GM19324 (cell line): Measurements from ENCODE around the gene DUT.
A peak's percentile ranks its signal among the peaks of the same experiment; 100 is the strongest.
"Not testable (repeated sequence)": the region's sequence is repeated elsewhere in the genome, so short reads cannot be mapped to it uniquely, and the experiment has no call there.

Experiments used
- ATAC-seq: cut with Tn5 transposase; IDR thresholded peaks from one replicate; pipeline ENCODE4 v1.9.1; 2021; ENCODE audit warnings: mild to moderate bottlenecking, moderate library complexity; ENCODE audit not compliant: unreplicated experiment, low FRiP score

Gene DUT

DNA sequence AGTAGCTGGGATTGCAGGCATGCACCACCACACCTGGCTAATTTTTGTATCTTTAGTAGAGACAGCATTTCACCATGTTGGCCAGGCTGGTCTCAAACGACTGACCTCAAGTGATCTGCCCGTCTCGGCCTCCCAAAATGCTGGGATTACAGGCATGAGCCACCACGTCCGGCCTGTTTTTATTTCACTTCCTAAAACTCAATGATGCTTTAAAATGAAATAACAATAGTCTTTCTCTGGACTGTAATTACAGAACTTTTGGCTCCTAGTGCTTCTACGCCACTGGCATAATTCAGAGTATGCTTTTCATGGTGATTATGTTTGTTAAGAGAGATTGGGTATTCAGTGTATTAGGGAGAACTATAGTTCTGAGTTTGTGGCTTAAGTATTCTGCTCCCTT lies 5.0 kb upstream of the DUT start:
- not testable (repeated sequence) for ATAC-seq

GRCh38 chr15:48330105-48330785 lies 984 bp upstream of the DUT start:
- ATAC-seq, result no peak

DNA sequence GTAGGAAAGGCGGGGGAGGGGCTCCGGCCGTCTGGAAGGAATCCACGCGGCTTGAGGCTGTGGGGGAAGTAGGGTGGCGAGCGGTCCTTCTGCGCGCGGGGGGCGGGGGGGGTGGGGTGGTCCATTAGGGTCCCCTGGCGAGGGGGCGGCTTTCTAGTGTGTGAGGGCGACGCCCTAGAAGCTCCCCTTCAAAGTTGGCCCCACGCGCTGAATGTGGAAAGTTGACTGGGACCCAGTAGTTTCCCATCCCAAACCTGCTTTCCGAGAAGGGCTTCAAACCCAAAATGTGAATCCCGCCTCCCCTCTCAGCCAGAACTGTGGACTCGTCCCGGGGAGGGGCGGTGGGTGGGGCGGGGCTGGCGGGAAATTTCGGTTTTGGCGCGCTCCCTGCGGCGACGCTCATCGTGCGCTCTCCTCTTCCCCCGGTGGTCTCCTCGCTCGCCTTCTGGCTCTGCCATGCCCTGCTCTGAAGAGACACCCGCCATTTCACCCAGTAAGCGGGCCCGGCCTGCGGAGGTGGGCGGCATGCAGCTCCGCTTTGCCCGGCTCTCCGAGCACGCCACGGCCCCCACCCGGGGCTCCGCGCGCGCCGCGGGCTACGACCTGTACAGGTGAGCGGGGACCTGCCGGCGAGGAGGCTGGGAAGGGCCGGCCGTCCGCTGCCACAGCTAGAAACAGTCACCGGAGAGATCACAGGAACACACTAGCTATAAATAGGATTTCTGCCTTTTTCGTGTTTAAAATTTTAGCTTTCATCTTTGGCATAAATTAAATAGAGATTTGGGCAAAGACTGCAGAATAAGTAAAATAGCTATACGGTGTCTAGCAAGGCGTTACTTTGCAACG lies 790 bp downstream of the DUT start:
- ATAC-seq, result peak; percentile 50

- ATAC-seq, result no peak
These were observed 1.4 kb downstream of the DUT start for GRCh38 chr15:48332642-48333034.

DNA sequence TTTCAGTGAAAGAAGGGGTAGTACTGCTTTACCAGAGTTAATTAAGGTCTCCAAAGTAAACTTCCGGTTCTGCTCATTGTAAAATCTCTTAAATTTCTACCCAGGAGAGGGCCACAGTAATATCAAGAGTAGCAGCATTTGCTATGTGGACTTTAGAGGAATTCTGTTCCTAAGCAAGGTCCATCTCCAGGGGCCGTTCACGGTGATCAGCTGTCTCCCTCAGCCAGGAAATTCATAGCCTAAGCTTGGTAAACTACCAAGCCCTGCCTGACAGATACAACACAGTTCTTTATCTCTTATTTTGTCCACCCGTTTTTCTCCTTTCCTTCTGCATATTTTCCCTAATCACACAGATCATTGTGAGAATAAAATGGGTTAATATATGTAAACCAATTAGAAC lies 2.3 kb downstream of the DUT start:
- ATAC-seq, result no peak

GRCh38 chr15:48334260-48334659 lies 3.0 kb downstream of the DUT start:
- no peak for ATAC-seq

DNA sequence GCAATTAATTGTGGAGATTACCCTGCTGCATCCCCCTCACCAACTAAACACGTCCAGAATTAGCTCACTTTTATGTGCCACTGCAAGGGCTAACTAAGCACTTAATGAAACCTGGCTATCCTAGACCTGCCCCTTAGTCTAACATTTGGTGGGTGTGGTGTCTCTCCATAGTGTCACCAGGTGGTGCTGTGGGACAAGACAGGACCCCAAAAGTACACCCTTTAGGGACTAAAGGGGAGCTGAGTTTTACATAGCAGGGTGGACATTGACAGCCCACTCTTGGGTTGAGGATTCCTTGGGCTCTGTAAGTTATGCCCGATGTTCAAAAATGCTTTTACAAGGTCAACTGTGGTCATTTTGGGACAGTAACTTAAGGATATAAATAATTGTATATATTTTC lies 5.7 kb downstream of the DUT start:
- no peak for ATAC-seq

GRCh38 chr15:48337607-48338006 lies 6.4 kb downstream of the DUT start:
- no peak for ATAC-seq

- ATAC-seq, result no peak
These were observed 8.9 kb downstream of the DUT start for GRCh38 chr15:48340111-48340510.

- ATAC-seq, result no peak
These were observed 12.6 kb downstream of the DUT start for GRCh38 chr15:48343865-48344264.

GRCh38 chr15:48345516-48345915 lies 14.3 kb downstream of the DUT start:
- no peak for ATAC-seq

DNA sequence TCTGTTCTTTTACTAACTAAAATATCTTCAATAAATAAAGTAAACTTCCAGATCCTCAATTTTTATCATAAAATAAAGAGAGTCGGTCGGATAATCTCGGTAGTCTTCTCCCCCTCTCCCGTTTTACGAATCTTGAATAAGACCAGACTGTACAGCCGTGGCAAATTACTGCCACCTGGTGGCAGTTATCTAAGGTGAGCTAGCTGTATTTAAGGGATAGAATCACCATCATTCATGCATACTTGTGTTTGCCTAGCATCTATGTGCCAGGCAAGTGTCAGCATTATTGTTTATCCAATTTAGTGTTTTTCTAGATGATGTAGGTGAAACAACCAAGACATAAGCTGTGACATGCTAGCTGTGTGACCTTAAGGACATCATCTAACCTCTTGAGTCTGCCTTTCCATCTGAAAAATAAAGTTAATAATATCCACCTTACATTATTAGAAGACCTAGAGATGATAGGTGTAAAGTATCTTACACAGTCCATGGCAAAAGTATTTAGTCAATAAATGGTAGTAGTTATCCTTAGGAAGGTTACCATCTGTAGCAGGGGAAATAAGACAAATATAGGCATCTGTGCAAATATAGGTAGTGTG lies 21.3 kb downstream of the DUT start:
- no peak for ATAC-seq

DNA sequence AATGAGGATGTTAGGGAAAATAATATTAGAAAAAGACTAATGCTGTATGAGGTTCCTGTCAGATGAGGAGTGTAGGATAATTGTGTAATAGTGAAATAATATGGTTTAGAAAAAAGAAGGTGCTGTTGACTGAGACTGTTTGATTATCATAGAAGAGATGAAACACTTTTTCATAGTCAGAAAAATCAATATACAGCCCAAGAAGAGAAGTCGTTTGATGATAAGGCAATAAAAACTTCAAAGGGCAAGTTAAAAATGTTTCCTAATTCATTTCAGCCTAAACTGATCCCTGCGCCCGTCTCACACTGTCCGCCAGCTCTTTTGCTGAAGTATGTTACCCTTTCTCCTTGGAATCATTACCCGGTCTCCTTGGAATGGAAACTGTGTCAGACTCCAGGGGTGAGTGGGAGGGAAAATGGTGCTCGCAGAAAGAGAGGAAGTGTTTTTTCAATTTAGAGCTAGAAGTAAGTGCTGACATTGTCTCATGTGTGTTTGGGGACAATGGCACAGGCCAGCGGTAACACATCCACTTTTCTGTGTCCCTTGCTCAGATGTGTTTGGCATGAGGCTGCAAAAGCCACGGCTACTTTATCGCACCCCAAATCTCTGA lies 23.6 kb downstream of the DUT start:
- ATAC-seq, result no peak

GRCh38 chr15:48355377-48355776 lies 24.1 kb downstream of the DUT start:
- peak; percentile 69 for ATAC-seq

DNA sequence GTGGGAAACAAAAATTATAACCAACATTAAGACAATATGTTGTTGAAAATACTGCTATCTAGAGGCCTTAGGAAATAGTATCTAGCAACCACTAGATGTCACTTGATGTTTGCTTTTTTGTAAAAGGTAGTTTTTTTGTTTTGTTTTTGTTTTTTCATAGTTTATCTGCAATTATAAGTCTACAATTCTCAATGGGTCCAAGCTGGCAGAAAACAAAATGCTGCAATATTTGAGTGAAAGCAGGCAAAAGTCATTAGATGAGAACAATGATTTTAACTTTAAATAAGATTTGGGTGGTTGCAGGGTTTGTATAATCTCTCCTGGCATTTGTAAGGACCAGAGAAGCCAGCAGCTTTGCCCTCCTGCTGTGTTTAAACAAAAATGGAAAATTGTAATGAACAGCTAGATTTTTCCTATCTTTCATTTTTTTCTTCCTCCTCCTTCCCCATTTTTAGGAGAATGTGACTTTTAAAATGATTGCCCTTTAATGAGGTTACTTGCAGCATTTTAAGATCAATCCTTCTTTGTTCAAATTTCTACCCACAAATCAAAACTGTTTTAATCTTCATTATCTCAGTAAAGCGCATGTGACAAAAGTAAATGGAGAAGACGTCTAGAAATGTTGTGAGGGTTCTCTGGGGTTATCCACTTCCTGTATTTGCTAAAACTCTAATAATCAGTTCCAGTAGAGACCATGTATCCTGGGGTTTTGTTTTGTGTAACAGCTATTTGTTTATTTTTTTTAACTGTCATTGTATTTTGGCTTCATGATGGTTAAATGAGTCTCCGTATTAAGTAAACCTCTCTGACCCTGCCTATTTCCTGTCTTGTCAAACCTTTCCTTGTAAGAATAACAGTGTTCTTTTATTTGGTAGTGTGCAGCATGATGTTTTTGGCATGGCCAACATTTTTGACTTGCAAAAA lies 27.3 kb downstream of the DUT start:
- no peak for ATAC-seq

DNA sequence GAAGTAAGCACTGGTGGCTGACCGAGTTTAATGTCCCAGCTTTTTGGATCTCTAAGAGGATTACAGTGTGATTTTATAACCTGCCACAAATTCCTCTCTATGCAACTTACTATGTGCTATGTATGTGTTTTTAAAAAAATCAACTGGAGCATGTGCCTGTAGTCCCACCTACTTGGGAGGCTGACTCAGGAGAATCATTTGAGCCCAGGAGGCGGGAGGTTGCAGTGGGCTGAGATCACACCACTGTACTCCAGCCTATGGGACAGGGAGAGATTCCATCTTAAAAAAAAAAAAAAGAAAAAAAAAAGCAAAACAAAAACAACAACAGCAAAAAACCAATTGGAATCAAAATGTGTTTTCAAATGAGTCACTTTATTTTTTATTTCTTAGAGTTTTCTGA lies 29.6 kb downstream of the DUT start:
- no peak for ATAC-seq

DNA sequence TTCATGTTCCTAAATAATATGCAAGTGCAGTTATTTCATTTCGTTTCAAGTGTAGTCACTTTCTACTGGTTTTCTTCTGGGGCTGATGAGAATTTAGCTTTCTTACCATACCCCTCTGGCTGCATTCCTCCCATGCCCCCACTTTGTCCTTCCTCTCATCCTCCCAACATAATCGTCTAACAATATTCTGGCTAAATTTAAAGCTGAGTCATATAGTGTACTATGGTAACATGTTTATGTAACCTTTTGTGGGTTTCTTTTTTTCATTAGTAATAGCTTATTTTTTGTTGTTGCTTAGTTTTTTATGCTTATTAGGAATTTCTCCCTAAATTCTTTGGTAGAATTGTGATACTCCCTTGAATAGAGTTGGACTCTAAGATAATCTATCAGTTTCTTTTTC lies 30.5 kb downstream of the DUT start:
- ATAC-seq, result no peak

DNA sequence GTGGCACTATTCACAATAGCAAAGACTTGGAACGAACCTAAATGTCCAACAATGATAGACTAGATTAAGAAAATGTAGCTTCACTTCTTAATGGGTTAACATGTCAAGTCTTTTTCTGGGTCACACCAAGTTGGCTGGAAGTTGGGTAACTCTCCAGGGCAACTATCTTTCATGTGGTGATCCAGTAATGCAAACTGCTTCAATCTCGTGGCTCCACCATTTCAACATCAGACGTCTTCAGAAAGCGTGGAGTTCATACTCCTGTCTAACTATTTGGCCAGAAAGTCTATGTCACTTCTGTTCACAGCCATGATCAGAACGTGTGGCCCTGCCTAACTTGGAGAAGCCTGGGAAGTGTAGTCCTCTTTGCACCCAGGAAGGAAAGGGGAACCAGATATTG lies 32.2 kb downstream of the DUT start:
- no peak for ATAC-seq

GRCh38 chr15:48365575-48365974 lies 34.3 kb downstream of the DUT start:
- no peak for ATAC-seq

DNA sequence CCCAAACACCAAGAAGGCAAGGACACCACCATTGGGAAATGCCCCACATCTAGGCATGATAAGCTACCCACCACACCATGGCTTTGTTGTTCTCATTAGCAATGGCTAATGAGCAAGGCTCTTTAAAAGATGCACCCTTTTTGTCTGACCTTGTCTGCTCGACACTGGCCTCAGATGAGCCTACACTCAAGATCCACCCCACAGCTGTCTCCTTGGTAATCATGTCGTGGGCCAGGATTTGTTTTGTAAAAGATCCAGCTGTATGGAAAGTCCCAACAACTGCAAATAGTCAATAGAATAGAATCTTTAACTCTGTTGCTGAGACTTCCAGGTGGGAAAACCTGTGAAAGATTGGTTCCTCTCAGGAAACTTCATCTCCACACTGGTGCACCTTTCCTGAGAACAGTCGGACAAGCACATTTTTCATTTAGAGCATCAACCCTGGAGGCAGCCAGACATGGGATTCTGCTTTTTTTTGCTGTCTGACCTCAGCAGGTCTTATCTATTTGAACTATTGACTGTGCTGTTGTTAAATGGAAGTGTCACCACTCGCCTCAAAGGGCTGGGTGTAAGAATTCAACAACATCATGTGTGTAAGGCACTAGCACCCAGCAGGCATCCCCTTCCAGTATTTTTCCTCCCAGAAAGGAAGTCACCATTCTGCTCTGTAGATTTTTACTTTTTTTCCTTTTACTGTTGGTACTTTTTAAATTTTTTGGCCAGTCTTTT lies 35.5 kb downstream of the DUT start:
- no peak for ATAC-seq
